ENCODE data around the gene REEP6.
"Not testable (repeated sequence)": the region's sequence is repeated elsewhere in the genome, so short reads cannot be mapped to it uniquely, and the experiment has no call there.

REEP6 gene

GRCh38 chr19:1491849-1492170 is 829 bp downstream of the REEP6 start:
- no peak for DNase-seq

GRCh38 chr19:1492474-1493006 is 1.6 kb downstream of the REEP6 start:
- no peak for DNase-seq

DNA sequence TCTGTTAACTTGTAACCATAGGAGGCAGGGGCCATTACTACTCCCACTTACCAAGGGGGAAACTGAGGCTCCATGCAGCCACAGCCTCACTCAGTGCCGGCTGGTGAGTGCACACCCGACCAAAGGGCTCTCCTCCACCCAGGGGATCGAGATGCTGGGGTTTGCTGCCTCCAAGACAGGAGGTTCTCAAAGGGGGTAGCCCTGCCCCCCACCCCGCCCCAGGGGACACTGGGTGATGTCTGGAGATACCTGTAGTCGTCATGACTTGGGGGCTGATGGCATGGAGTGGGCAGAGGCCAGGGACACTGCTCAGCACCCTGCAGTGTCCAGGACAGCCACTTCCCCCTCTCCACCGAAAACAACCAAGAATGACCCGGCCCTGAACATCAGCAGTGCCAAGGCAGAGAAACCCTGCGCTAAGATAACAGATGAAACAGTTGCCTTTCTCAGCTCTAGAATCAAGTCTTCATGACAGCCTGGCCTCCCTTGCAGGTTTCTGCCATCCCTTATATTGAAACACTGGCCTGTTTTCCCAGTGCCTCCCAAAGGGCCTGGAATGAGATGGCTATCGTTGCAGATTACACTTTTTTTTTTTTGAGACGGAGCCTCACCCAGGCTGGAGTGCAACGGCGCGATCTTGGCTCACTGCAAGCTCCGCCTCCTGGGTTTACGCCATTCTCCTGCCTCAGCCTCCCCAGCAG is 3.3 kb downstream of the REEP6 start:
- DNase-seq: no peak

DNA sequence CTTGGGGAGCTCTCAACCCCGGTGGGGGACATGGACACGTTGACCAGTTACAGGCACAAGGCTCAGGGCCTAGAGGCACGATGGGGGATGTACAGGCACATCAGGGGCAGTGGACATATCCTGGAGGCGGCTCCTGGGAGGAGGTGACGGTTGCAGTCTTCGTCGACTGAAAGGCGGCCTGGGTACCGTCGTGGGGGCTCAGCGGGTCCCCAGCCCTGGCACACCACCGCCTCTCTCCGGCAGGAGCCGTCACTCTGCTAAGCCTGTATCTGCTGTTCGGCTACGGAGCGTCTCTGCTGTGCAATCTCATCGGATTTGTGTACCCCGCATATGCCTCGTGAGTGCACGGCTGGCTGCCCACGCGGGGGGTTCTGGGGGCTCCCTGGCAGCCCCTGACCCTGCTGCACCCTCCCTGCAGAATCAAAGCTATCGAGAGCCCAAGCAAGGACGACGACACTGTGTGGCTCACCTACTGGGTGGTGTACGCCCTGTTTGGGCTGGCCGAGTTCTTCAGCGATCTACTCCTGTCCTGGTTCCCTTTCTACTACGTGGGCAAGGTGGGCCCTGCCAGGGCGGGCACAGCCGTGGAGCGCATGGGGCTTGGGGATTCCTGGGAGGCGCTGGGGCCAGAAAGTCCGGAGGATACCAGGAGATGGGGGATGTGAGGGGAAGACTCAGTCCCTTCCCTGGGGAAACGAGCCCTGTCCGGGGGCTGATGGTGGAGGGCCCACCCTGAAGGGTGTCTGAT is 4.2 kb downstream of the REEP6 start:
- DNase-seq: no peak

DNA sequence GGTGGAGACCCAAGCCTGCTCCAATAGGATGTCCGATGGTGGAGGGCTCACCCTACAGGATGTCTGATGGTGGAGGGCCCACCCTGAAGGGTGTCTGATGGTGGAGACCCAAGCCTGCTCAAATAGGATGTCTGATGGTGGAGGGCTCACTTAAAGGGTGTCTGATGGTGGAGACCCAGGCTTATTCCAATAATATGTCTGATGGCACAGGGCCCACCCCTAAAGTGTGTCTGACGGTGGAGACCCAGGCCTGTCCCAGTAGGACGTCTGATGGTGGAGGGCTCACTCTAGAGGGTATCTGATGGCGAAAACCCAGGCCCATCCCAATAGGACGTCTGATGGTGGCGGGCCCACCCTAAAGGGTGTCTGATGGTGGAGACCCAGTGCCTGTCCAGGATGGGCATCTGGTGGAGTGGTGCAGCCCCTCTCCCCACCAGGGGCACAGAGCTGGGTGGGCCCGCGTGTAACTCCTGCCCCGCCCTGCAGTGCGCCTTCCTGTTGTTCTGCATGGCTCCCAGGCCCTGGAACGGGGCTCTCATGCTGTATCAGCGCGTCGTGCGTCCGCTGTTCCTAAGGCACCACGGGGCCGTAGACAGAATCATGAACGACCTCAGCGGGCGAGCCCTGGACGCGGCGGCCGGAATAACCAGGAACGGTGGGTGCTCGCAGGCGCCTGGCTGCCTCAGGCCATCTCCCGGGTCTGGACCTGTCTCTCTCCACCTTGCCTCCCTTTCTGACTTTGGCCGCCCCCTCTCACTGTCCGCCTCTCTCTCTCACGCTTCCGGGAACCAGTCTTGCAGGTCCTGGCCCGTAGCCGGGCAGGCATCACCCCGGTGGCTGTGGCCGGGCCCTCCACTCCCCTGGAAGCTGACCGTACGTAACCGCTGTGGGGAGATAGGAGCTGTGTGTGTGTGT is 5.1 kb downstream of the REEP6 start:
- no peak for DNase-seq

DNA sequence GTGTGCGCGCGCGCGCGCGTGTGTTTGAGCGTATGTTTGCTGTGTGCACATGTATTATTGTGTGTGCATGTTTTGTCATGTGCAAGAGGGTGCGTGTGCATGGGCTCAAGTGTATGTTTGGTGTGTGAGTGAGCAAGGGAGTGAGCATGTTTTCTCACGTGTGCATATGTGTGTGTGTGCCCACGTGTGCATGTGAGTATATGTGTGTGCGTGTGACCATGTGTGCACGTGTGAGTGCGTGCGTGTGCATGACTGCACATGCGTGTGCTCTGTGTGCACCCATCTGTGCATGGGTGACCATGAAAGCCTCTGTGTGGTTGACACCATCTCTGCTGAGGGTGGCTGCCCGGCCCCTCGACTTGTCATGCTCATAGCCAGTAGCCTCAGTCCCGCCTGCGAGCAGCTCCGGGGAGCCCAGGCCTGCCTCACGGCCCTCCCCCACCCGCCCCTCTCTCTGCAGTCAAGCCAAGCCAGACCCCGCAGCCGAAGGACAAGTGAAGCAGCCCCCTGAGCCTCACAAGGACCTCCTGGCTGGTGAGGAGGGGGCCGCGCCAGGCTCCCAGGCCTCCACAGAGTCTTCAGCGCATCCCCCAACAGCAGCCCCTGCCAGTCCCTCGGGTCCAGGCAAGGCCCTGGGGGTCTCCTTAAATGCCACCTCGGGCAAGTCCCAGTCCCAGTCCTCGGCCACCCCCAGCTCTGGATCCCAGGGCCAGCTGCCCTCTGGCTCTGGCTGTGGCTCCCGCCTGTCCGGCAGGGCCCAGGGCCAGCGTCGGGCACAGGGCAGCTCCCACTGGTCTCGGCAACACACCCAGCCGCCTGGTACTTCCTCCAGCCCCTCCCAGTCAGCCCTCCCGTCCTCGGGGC is 6.0 kb downstream of the REEP6 start:
- no peak for DNase-seq

- DNase-seq: no peak
Observed at GRCh38 chr19:1497578-1498235, 6.7 kb downstream of the REEP6 start.

DNA sequence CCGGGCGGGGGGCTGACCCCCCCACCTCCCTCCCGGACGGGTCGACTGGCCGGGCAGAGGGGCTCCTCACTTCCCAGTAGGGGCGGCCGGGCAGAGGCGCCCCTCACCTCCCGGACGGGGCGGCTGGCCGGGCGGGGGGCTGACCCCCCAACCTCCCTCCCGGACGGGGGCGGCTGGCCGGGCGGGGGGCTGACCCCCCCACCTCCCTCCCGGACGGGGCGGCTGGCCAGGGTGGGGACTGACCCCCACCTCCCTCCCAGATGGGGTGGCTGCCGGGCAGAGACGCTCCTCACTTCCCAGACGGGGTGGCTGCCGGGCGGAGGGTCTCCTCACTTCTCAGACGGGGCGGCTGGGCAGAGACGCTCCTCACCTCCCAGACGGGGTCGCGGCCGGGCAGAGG is 8.2 kb downstream of the REEP6 start:
- DNase-seq: not testable (repeated sequence)

DNA sequence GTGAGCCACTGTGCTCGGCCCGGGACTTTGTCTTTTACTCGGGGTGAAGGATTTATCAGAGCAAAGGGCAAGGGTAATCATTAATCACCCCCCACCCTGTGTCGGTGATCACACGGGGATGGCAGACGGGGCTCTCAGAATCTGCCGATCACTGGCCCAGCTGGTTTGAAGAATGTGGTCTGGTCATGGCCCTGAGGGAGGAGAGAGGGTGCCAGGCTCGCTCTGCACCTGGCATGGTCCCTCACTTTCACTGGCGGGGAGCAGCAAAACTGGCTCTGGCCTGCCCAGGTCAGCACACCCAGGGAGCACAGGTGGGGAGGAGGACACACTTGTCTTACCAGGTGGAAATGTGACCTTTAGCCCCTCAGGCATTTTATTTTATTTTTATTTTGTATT is 10.2 kb downstream of the REEP6 start:
- DNase-seq: no peak

GRCh38 chr19:1502433-1503088 is 11.6 kb downstream of the REEP6 start:
- DNase-seq: no peak

DNA sequence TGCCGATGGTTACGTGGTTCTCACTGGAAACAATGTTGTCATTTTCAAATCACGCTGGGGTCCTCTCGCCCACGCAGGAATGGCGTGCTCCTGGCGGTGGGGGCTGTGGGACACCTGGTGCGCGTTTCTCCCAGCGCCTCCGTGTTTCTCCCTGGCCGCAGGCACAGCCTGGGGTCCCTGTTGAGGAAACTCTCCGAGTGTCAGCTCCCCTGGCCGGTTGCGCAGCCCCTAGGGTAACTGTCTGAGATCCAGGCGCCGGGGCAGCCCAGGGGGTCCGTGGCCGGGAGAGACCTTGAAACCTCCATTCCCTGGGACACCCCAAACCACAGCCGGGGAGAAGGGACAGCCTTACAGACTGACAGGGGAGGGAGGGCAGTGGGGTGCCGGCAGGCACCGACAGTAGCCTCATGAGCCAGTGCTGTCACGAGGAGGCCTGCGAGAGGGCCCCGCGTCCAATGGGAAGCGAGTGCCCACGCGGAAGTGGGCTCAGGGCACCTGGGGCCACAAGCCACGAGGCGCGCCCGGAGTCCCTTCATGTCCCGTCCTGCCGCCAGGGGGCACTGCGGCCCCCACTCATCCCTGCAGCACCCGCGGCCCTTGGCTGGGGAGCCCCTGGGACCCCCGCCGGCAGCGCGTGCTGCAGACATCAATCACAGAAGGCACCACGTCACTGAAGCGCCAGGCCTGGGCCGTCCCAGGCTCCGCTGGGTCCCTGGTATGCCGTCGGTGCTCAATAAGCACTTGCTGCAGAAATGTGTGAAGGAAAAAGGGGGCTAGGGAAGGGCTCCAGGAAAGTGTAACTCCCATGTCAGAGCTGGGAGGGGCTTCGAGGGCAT is 12.3 kb downstream of the REEP6 start:
- DNase-seq: peak; percentile 24

DNA sequence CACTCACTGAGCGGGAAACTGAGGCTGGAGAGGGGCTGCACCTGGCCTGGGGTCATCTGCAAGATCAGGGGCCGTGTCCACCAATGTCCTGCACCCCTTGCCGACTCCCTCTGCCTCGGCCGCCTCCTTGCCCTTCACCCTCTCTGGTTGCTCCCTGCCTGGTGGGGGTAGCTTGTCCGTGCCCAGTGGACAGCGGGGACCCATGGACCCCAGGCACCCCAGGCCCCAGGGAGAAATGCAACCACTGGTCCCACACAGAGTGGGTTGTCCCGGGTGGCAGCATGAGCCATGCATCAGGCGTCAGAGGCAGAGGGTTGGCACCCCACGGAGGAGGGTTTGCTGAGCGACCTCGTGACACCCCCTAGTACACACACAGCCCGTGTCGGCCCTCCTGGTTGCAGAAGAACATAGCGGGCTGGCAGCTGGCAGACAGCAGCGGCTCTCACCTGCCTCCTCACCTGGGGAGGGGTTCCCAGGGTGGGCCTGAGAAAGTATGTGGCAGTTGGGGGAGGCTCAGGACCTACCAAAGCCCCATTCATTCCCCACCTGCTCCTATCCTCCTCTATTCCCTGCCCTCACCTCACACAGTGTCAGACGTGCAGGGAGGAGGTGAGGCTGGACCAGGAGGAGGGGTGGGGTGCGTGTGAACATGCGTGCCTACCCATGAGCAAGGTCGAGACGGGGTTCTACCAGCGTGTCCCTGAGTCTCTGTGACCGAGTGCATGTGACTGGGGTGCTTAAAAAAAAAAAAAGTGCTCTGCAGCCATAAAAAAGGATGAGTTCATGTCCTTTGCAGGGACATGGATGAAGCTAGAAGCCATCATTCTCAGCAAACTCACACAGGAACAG is 13.2 kb downstream of the REEP6 start:
- no peak for DNase-seq

DNA sequence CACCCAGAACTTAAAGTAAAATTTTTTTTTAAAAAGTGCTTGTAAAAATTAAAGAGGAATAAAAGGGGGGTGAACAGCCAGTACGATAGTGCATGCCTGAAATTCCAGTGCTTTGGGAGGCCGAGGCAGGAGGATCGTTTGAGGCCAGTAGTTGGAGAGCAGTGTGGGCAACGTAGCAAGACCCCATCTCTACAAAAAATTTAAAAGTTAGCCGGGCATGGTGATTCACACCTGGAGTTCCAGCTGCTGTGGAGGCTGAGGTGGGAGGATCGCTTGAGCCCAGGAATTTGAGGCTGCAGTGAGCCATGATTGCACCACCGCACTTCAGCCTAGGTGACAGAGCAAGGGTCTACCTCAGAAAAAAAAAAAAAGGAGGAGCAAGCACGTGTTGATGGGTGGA is 14.0 kb downstream of the REEP6 start:
- no peak for DNase-seq

DNA sequence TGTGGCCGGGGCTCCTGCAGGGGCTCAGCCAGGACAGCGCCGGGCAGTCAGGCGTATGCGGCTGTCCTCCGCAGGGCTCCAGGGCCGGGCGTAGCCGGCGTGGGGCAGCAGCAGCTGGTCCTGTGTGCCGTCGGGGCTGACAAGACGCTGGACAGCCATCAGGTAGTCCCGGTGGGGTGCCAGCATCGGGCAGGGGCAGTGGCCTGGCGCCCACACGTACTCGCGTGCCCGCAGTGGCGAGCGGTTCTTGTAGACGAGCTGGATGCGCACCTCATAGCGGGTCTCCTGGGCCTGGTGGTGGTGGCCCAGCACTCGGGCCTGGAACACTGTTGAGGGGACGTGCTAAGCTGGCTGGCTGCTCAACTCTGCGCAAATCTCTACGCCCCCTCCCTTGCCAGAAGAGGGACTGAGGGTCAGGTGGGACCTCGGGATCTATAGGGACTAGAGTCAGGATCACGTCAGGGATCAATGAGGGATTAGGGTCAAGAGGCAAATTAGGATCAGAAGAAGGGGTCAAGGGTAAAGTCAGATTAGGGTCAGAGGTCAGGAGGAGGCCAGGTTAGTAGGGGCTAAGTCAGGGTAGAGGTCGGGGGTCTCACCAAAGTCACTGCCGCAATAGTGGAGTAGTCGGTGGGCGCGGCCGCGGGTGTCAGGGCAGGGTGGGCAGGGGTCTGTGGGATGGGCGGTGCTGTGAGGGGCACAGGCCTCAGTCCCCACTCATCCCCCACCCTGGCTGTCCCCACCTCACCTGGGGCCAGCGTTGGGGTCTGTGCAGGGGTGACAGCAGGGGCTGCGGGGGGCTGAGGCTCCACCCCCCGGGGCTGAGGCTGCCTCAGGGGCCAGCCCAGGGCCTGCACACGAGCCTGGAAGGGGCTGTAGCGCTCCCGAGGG is 15.3 kb downstream of the REEP6 start:
- DNase-seq: no peak

GRCh38 chr19:1507192-1507660 is 16.2 kb downstream of the REEP6 start:
- DNase-seq: no peak

DNA sequence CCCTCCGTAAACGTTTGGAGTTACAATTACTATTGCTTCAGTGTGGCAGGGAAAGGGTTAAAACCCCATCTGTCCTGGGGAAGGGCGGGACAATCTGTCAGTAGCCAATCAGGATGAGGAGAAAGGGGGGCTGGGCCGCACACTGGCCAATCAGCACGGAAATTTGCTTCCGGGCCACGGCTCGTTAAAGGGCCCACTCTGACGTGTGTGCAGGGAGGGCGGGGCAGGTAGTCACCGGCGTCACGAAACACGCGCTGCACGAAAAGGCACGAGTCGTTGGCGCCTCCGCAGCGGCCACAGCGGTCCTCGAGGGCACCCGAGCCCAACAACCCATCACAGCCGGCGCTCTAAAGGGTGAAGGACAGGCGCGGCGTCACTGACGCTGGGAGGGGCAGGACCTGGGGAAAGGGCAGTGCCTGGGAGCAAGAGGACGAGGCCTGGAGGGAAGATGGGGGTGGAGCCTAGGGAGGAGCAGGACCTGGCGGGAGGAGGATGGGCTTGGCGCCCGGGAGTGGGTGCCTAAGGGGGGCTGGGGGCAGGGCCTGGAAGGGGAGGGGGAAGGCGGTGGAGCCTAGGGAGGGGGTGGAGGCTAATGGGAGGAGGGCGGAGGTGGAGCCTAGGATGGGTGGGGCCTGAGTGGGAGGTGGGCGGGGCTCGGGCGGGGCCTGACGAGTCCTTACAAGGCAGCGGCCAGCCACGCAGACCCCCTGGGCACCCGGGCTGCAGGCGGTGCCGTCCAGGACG is 17.0 kb downstream of the REEP6 start:
- peak; percentile 95 for DNase-seq

DNA sequence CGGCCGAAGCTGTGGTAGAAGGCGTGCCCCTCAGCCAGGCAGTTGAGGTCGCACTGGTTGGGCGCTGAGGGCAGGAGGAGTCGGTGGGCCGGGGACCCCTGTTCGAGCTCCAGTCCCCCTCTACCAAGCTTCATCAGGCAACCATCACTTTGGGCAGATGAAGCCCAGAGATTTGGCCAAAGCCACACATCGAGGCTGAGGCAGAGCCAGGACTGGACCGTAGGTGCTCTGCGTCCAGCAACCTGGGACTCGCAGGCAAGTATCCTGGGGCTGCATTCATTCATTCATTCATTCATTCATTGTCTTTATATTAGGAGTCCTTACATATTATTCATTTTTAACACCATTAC is 17.5 kb downstream of the REEP6 start:
- DNase-seq: no peak
